HG03442 (cell line): ENCODE measurements around the gene MARCHF3.
"Not testable (repeated sequence)": the region's sequence is repeated elsewhere in the genome, so short reads cannot be mapped to it uniquely, and the experiment has no call there.

Experiments used
- ATAC-seq: cut with Tn5 transposase; IDR thresholded peaks from one replicate; pipeline ENCODE4 v1.9.1; 2021; ENCODE audit warnings: mild to moderate bottlenecking, moderate library complexity; ENCODE audit not compliant: unreplicated experiment

Gene MARCHF3

DNA sequence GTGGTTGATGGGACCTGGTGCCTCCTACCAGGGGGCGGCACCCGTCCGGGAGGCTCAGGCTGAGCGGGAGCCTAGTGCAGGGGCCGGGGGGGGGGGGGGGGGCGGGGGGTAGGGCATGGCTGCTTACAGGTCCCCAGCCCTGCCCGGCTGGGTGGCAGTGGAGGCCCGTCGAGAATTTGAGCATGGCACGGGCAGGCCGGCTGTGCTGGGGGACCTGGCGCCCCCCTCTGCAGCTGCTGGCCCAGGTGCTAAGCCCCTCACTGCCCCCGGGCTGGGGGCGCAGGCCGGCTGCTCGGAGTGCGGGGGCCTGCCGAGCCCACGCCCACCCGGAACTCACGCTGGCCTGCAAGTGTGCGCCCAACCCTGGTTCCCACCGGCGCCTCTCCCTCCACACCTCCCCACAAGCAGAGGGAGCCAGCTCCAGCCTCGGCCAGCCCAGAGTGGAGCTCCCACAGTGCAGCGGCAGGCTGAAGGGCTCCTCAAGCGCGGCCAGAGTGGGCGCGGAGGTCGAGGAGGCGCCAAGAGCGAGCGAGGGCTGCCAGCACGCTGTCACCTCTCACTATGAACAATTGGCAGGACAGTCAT, 175.7 kb downstream of the MARCHF3 start:
- no peak for ATAC-seq

DNA sequence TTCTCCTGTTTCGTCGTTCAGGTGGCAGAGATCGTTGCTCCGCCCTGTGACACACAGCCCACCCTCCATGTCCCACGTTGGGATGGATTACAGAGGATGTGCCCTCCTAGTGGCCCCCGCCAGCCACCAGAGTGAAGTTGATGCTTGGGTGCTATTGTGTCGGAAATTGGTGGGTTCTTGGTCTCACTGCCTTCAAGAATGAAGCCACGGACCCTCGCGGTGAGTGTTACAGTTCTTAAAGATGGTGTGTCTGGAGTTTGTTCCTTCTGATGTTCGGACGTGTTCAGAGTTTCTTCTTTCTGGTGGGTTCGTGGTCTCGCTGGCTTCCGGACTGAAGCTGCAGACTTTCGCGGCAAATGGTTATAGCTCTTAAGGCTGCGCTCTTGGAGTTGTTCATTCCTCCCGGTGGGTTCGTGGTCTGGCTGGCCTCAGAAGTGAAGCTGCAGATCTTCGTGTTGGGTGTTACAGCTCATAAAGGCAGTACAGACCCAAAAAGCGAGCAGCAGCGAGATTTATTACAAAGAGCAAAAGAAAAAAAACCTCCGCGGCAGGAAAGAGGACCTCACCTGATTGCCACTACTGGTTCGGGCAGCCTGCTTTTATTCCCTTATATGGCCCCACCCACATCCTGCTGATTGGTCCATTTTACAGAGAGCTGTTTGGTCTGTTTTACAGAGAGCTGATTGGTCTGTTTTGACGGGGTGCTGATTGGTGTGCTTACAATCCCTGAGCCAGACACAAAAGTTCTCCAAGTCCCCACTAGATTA, 176.6 kb downstream of the MARCHF3 start:
- not testable (repeated sequence) for ATAC-seq

- ATAC-seq = no peak
These were observed 177.5 kb downstream of the MARCHF3 start for GRCh38 chr5:126852841-126853271.

DNA sequence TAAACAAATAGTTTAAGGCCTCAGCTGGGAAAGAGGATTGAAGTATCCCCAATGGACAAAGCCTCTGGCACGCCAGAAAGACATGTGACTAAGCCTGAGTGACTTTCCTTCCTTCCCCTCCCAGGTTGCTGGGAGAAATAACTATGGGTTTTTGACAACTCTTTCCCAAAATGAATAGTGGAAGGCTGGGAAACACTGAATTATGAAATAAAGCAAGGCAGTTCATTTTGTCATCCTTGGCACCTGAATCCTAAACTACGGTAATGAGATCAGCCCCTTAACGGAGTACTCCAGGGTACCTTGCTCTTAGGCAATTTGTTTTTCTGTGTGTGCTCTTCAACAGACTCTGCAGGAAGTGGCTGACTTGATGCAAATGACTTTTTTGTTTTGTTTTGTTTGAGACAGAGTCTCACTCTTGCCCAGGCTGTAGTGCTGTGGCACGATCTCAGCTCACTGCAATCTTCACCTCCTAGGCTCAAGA, 178.2 kb downstream of the MARCHF3 start:
- ATAC-seq = peak; percentile 94

- ATAC-seq = no peak
These were observed 178.8 kb downstream of the MARCHF3 start for GRCh38 chr5:126851501-126852011.

GRCh38 chr5:126849101-126849678, 181.2 kb downstream of the MARCHF3 start:
- ATAC-seq = no peak

GRCh38 chr5:126848253-126848652, 182.1 kb downstream of the MARCHF3 start:
- ATAC-seq = no peak

DNA sequence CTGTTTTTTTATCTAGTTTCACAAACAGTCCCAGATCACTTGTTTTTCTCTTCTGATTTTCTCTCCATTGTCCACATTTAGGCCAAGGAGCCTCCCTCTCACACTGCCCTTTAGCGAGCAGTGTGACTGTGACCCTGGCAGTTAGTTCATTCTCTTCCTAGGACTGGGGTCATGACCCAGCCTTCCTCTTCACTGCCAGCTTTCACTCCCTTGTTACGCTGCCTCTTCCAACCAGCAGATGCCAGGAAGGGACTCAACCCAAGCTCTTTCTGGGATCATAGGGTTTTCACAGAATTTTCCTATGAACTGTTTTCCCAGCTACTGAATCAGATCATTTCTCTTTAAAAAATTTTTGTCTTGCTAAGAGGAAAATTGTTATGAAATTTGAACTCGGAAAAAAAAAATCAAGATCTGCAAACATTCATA, 182.5 kb downstream of the MARCHF3 start:
- ATAC-seq = no peak

- no peak for ATAC-seq
These were observed 182.9 kb downstream of the MARCHF3 start for GRCh38 chr5:126847456-126847820.

DNA sequence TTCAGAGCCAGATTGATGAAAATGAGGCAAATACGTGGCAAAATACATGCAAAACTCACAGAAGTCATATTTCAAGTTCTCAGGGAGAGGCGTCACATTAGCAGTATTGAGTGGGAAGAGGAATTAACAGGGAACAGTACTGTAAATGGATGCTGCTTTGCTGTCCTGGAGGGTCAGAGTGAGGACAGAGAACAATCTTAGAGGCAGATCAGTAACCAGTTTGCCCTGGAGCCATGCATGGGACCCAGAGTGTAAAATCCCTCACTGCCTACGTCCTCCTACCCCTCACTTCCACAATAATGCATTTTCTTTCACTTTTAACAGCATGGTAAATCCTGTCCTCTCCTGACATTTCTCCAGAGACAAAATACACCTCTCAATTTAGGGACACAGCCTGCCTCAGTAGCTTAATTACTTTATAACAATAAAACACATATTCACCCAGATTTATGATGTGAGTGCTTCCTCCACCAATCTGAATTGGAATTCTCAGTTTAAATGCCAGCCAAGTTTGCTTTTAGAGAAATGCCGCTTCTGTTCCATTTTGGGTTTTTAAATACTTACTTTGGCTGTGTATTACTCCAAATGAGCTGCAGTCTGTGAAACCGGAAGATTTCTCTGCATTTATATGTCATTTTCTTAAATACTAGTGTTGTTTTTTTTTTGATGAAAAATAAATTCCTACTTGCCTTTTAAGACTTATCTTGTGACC, 183.5 kb downstream of the MARCHF3 start:
- ATAC-seq = no peak

GRCh38 chr5:126846344-126846743, 184.0 kb downstream of the MARCHF3 start:
- no peak for ATAC-seq

DNA sequence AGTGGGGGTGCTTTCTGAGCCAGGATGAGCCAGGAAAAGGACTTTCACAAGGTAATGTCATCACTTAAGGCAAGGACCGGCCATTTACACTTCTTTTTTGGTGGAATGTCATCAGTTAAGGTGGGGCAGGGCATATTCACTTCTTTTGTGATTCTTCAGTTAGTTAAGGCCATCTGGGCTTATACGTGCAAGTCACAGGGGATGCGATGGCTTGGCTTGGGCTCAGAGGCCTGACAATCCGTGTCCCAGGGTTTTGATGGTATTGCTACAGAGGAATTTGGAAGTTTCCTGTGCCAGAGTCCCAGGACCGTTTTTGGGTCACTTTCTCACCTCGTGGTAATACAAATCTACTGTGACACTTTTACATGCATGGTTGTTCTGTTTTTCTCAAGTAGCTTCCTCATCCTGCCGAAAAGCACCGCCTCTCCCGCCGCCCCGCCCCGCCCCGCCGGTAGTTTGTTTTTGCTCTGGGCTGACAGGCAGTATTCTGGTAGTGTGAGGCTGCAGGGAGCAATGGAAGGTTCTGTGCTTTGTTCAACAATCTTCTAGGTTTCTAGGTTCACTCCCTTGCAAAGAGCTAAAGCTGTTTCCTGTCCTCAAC, 184.8 kb downstream of the MARCHF3 start:
- ATAC-seq = peak; percentile 87

GRCh38 chr5:126843375-126843774, 187.0 kb downstream of the MARCHF3 start:
- ATAC-seq = not testable (repeated sequence)

DNA sequence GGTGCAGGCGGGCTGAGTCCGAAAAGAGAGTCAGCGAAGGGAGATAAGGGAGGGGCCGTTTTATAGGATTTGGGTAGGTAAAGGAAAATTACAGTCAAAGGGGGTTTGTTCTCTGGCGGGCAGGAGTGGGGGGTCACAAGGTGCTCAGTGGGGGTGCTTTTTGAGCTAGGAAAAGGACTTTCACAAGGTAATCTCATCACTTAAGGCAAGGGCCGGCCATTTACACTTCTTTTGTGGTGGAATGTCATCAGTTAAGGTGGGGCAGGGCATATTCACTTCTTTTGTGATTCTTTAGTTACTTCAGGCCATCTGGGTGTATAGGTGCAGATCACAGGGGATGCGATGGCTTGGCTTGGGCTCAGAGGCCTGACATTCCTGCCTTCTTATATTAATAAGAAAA, 191.0 kb downstream of the MARCHF3 start:
- ATAC-seq = not testable (repeated sequence)

- ATAC-seq = no peak
These were observed 192.3 kb downstream of the MARCHF3 start for GRCh38 chr5:126837906-126838539.

DNA sequence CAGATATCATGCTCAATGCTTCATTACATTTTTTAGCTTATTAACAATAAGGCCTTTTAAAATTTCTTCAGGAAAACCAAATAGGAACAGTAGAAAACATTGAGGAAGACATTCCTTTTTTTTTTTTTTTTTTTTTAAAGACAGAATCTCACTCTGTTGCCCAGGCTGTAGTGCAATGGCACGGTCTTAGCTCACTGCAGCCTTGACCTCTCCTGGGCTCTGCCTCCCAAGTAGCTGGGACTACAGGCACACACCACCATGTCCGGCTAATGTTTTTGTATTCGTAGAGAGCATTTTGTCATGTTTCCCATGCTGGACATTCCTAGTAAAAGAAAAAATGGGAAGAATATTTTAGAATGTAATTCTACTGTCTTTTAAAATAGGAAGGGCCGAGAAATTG, 193.1 kb downstream of the MARCHF3 start:
- no peak for ATAC-seq

DNA sequence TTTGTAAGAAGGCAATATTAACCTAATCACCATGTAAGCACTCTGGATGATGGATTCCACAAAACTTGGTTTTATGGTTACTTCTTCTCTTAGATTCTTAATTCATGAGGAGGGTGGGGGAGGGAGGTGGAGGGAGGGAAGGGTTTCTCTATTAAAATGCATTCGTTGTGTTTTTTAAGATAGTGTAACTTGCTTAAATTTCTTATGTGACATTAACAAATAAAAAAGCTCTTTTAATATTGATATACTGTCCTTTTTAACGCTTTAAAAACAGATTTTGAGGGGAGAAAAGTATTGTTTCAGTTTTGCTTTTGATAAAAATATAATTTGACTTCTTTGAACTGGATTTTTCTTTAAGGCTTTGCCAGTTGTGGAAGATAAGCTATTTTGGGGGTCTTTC, 193.6 kb downstream of the MARCHF3 start:
- ATAC-seq = no peak

- ATAC-seq = no peak
These were observed 199.2 kb downstream of the MARCHF3 start for GRCh38 chr5:126831156-126831555.

DNA sequence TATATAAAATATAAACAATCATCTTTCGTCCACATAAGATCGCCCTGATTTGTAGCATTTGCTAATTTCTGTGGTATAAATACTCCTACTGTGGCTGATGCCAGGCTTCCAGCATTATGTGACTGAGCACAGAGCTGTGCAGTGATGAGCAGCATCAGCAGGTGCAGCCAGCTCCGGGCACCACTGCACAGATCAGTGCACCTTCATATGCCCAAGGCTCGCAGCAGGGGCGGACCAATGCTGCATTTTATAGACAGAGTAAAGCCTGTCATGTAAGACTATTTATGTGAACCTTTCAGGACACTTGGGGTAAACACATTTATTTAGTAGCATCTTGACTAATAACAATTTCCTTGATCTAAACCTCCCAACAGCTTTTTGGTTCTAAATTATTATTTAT, 200.3 kb downstream of the MARCHF3 start:
- ATAC-seq = no peak

DNA sequence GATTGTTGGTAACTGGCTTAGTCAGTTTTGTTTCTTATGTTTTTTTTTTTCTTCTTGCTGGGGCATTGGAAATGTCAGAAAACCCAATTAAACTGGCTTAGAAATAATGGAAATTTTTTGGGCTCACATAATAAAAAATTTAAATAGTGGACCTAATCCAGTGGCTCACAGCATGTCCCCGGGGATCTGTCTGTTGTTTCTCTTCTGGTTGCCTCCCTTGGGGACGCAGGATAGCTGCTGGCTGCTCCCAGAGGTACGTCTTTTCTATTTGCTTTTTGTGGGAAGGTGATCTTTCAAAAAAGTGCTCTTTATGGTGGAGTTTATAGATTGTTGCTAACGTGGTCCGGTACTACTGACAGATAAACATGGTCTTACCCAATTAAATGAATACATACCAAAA, 201.3 kb downstream of the MARCHF3 start:
- ATAC-seq = no peak
